Diencephalon (tissue), 1 donor: Measurements from ENCODE around the gene UBE2N. TPM values are rescaled to one million over a fixed set of nuclear protein-coding genes. Genes with fewer than 3 reads are reported as not detected.

Experiments
- small RNA-seq: library from RNA; depleted of rRNA; stranded (forward); fragments of <200 nt; gene quantifications from one replicate; pipeline ENCODE3, GENCODE V24; 2014
- total RNA-seq: library from RNA; depleted of rRNA; stranded (reverse); fragments of >200 nt; gene quantifications from one replicate; pipeline ENCODE4 v1.2.3, GENCODE V29; 2014

Gene UBE2N
- total RNA-seq: 260 TPM

GRCh38 chr12:93441617-93442410, at the start of gene UBE2N:
Gene UBE2N, minus strand, starts transcription at chr12:93441947. Its CDS starts 63 bp downstream, at chr12:93441884.

GRCh38 chr12:93467351-93468007, 25.7 kb upstream of the UBE2N start, which contains the start of gene MRPL42:
Gene MRPL42, plus strand, starts transcription at chr12:93467514. Its CDS starts 1,772 bp downstream, at chr12:93469286.

GRCh38 chr12:93377252-93378195, 64.2 kb downstream of the UBE2N start, which contains the start of gene NUDT4:
Gene NUDT4, plus strand, starts transcription at chr12:93377925. Its CDS starts 398 bp downstream, at chr12:93378323.

Small RNA genes within 50 kb of the gene (small RNA-seq; reads per million reads assigned to genes)
- gene RF00019: not detected

Other genes with a start within 250 kb of the UBE2N start
- gene NUDT4, start 64.0 kb downstream of the UBE2N start, total RNA-seq: 70.4 TPM
- 63.0 TPM for gene MRPL42, start 25.6 kb upstream of the UBE2N start, total RNA-seq
- gene SOCS2, start 130.7 kb upstream of the UBE2N start, total RNA-seq: 45.7 TPM
- 18.9 TPM for gene CRADD, start 235.4 kb upstream of the UBE2N start, total RNA-seq